GM12874 (cell line): ENCODE results near the gene RTP4.

ENCODE experiments used
- CTCF ChIP-seq: IDR thresholded peaks from 2 replicates; pipeline ENCODE4 v1.5.1; 2011; ENCODE audit warnings: low read depth, mild to moderate bottlenecking, control low read depth, low read length, moderate library complexity; ENCODE audit not compliant: insufficient read depth

The RTP4 gene

GRCh38 chr3:187327845-187328244, 40.3 kb upstream of the RTP4 start:
- no peak for TF ChIP-seq CTCF

GRCh38 chr3:187328691-187329090, 39.5 kb upstream of the RTP4 start:
- no peak for TF ChIP-seq CTCF

GRCh38 chr3:187334904-187335303, 33.3 kb upstream of the RTP4 start:
- TF ChIP-seq CTCF: no peak

- no peak for TF ChIP-seq CTCF
Measured at GRCh38 chr3:187336322-187336721, 31.9 kb upstream of the RTP4 start.

GRCh38 chr3:187340578-187340977, 27.6 kb upstream of the RTP4 start:
- no peak for TF ChIP-seq CTCF

- TF ChIP-seq CTCF: no peak
Measured at GRCh38 chr3:187342255-187342654, 25.9 kb upstream of the RTP4 start.

GRCh38 chr3:187343670-187344069, 24.5 kb upstream of the RTP4 start:
- TF ChIP-seq CTCF: no peak
